K562 (cell line): ENCODE results near the gene DDRGK1. TPM values are rescaled to one million over a fixed set of nuclear protein-coding genes. Genes with fewer than 3 reads are reported as not detected.

Source experiments
- ATAC-seq: fragments of 200-7000 bp; cut with Tn5 transposase; 3 replicates; pipeline ENCODE4 v1.9.1; 2020; ENCODE audit warnings: moderate library complexity
- BruUV-seq: library from RNA; stranded (reverse); fragments of 400-500 nt; replicated peaks from 2 replicates; lab custom pipeline; 2021; lab: Mats Ljungman, UMichigan
- CTCF ChIA-PET: fragments of 300-600 bp; formaldehyde crosslinking; extraction: SDS; loops from one replicate; lab custom pipeline; 2021; ENCODE audit warnings: low intra/inter-chr PET ratio; lab: Yijun Ruan, JAX
- POLR2A ChIA-PET: fragments of 300-600, 350-650 bp; sonication (Branson Sonifier 250); formaldehyde crosslinking; extraction: SDS; loops from one replicate; lab custom pipeline; 2021; ENCODE audit warnings: antibody characterized with exemption, inconsistent platforms; lab: Yijun Ruan, JAX
- DNase-seq, 4 experiments: peaks; one replicate each; pipeline versions ENCODE4 v3.0.0 to v3.0.0-alpha.2; 2011 to 2018; ENCODE audit warnings: low spot score in 3 of 4, mixed read lengths in 3 of 4; ENCODE audit errors: extremely low read depth in 1 of 4
- FAIRE-seq: peaks from 2 replicates; lab custom pipeline; 2011; peaks lifted over from hg19 to GRCh38; lab: Jason Lieb, UNC
- H2AFZ ChIP-seq: 2 replicates; pipeline ENCODE4 v1.6.0; 2011; ENCODE audit warnings: low read depth, low read length, control low read depth, inconsistent platforms
- H3K27ac ChIP-seq: fragments of 200-600 bp; 3 replicates; pipeline ENCODE4 v1.8.0; 2011; ENCODE audit warnings: low read depth, mild to moderate bottlenecking, control low read depth, inconsistent platforms, low read length, moderate library complexity, mixed read lengths; ENCODE audit errors: extremely low read depth
- H3K27me3 ChIP-seq, 2 experiments: fragments of 300-600 bp in 1 of 2; 2 replicates in 1 of 2; 3 replicates in 1 of 2; pipeline versions ENCODE4 v1.6.0 to v1.8.0; 2011; ENCODE audit warnings: inconsistent platforms in 2 of 2, low read length in 2 of 2, mild to moderate bottlenecking in 1 of 2, mixed read lengths in 1 of 2, moderate library complexity in 1 of 2; ENCODE audit not compliant: control insufficient read depth in 2 of 2, insufficient read depth in 2 of 2
- H3K36me3 ChIP-seq: fragments of 300-600 bp; 3 replicates; pipeline ENCODE4 v1.8.0; 2011; ENCODE audit warnings: mild to moderate bottlenecking, low read length, inconsistent platforms; ENCODE audit not compliant: control insufficient read depth, insufficient read depth
- H3K4me1 ChIP-seq, 2 experiments: fragments of 200-600 bp in 1 of 2; replicated peaks in 1 of 2; 2 replicates in 1 of 2; 3 replicates in 1 of 2; pipeline versions ENCODE4 v1.5.1 to v1.8.0; 2011; ENCODE audit warnings: inconsistent platforms in 2 of 2, low read length in 2 of 2, mild to moderate bottlenecking in 1 of 2, mixed read lengths in 1 of 2, moderate library complexity in 1 of 2; ENCODE audit not compliant: control insufficient read depth in 2 of 2, insufficient read depth in 2 of 2
- H3K4me2 ChIP-seq: 2 replicates; pipeline ENCODE4 v1.6.1; 2011; ENCODE audit warnings: low read length, control low read depth, inconsistent platforms, mixed read lengths; ENCODE audit not compliant: insufficient read depth
- H3K4me3 ChIP-seq: fragments of 200-600 bp; sonication (generic), shearing (Covaris generic); 2 replicates; pipeline ENCODE4 v1.5.1; 2016; ENCODE audit warnings: control low read depth, inconsistent platforms
- H3K79me2 ChIP-seq: fragments of 200-600 bp; 3 replicates; pipeline ENCODE4 v1.8.0; 2011; ENCODE audit warnings: low read length, inconsistent platforms; ENCODE audit not compliant: control insufficient read depth, insufficient read depth
- H3K9ac ChIP-seq, 2 experiments: 2 replicates each; pipeline versions ENCODE4 v1.6.0 to v1.6.1; 2011; ENCODE audit warnings: low read depth in 2 of 2, low read length in 2 of 2, control low read depth in 1 of 2, inconsistent platforms in 1 of 2, mild to moderate bottlenecking in 1 of 2, mixed read lengths in 1 of 2; ENCODE audit not compliant: insufficient read depth in 1 of 2
- H3K9me1 ChIP-seq: one replicate; pipeline ENCODE4 v1.6.0; 2011; ENCODE audit warnings: inconsistent platforms, mild to moderate bottlenecking, low read length, moderate library complexity; ENCODE audit not compliant: control insufficient read depth, insufficient read depth
- H3K9me3 ChIP-seq: replicated peaks from 2 replicates; pipeline ENCODE4 v1.5.1; 2011; ENCODE audit warnings: low read depth, low read length, inconsistent platforms; ENCODE audit not compliant: control insufficient read depth, insufficient read depth
- H4K20me1 ChIP-seq: replicated peaks from 2 replicates; pipeline ENCODE4 v1.6.1; 2011; ENCODE audit warnings: low read length, inconsistent platforms, mixed read lengths; ENCODE audit not compliant: control insufficient read depth, insufficient read depth
- CBX1 ChIP-seq: sonication (generic); IDR thresholded peaks from 2 replicates; pipeline ENCODE4 v1.6.1; 2016; ENCODE audit warnings: antibody characterized with exemption, low read depth, mild to moderate bottlenecking
- ETV5 ChIP-seq: sonication (generic); formaldehyde crosslinking; IDR thresholded peaks from 2 replicates; pipeline ENCODE4 v1.4.0; 2020; ENCODE audit warnings: low read depth, mild to moderate bottlenecking, missing genetic modification reagents
- NRF1 ChIP-seq, 2 experiments: fragments of 450-650 bp; IDR thresholded peaks in 1 of 2; conservative IDR thresholded peaks in 1 of 2; 2 replicates each; pipeline ENCODE4 v1.6.1; 2014; ENCODE audit warnings: mild to moderate bottlenecking in 2 of 2
- SP2 ChIP-seq: IDR thresholded peaks from 2 replicates; pipeline ENCODE4 v1.6.1; 2011; ENCODE audit warnings: mild to moderate bottlenecking, low read depth, low read length, moderate library complexity; ENCODE audit not compliant: poor library complexity, severe bottlenecking; ENCODE audit errors: extremely low read depth
- WGBS: fragments of 100-300 bp; shearing (Covaris generic); methylation state at CpG from one replicate; pipeline ENCODE4 v1.1.6; 2016; ENCODE audit warnings: low coverage, mixed read lengths; ENCODE audit not compliant: insufficient coverage; ENCODE audit errors: missing lambda C conversion rate; 5-methylcytosine and 5-hydroxymethylcytosine counted together
- in situ Hi-C: fragments of 300-500 bp; cut with MboI; formaldehyde crosslinking; loops from 4 replicates; pipeline ENCODE4 v1.15.0; 2018; ENCODE audit warnings: inconsistent platforms, mixed read lengths
- intact Hi-C: fragments of 100-400 bp; cut with micrococcal nuclease; formaldehyde crosslinking; loops from 2 replicates; pipeline ENCODE4 v1.14.2; 2022
- polyA plus RNA-seq, 8 experiments: library from polyadenylated mRNA; depleted of rRNA in 4 of 8; stranded (reverse) in 5 of 8; unstranded in 3 of 8; fragments of >200 nt; fragmentation: Nextera tagmentation in 2 of 8; fragmentation: Illumina TruSeq in 1 of 8; extraction: Ambion mirVana in 2 of 8; extraction: Trizol in 1 of 8; gene quantifications; 2 replicates each; pipeline versions ENCODE4 v1.2.1 to v1.2.3, GENCODE V29; 2011 to 2014; ENCODE audit warnings: inconsistent platforms in 1 of 8, missing spikeins in 1 of 8
- total RNA-seq, 7 experiments: library from RNA; depleted of rRNA in 6 of 7; stranded (reverse); fragments of >200 nt in 6 of 7; fragmentation: Illumina TruSeq in 2 of 7; extraction: Trizol in 2 of 7; gene quantifications; 2 replicates each; pipeline versions ENCODE4 v1.2.1 to v1.2.3, GENCODE V29; 2011 to 2021; ENCODE audit warnings: low replicate concordance in 1 of 7

The DDRGK1 gene
- total and polyA plus RNA-seq, 9 of the 15 experiments (the other 6 are each of a cell fraction or from before 2014, with no cell fraction given), result 2.3 to 54.4 (median 29.1) TPM

DNA sequence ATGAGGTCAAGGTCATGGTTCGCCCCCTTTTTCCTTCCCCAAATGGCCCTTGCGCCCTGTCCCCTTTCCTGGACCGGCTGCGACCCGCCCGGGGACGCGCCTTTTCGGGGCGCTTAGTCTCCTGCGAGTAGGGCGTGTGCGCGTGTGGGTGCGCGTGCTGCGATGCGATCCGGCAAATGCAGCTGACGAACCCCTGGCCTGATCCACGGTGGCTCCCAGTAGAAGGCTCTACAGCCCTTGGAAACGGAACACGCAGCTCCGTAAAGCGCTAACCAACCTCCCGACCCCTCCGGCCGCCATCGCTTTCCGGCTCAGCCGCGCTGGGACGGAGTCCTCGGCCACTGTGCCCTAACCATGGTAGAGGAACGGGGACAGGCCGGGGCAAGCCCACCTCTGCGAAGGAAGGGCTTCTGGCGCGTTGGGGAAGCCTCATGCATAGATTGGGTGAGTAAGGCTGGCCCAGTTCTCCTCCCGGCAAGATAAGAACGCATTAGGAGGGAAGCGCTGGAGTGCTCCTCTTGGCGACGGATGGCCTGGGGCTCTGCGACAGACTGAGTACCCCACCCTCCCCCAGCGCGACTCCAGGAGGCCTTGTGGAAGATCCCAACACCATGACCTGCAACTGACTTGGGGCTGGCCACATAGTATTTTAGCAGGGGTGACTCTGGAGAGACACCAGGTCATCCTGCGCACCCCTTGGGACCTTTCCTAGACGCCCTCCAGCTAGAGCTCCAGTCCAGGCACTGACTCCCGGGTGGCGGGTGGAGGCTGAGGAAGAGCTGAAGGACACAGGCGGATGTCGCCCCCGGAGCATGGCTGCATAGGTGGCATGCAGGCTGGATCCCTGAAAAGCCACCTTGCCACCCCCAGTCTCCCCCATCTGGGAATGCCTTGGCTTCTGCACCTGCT is 35.6 kb upstream of the DDRGK1 start:
- intact Hi-C loops, result no loop called here
- ATAC-seq (peak; percentile 7; the same call in 1 of the 3 replicates), DNase-seq (peak in 2 of 4 experiments; percentile 31 to 37), FAIRE-seq (no peak)
- WGBS, result 31% methylated on average over 9 of the region's 54 CpGs
- H3K79me2 ChIP-seq, result no peaks in the 10 kb centered on the region
- POLR2A ChIA-PET, result no interaction called here
- H3K36me3 ChIP-seq, result no peaks in the 10 kb centered on the region
- H3K27ac ChIP-seq, result no peak overlapping the region
- in situ Hi-C loops, result no loop called here
- H3K4me1 ChIP-seq, result peaks cover 0 to 26% of the 10 kb centered on the region in 2 experiments; a peak in 2 of 5 replicates
- TF ChIP-seq NRF1 (conservative IDR thresholded peaks at IDR 0.05 in 1 of 2, IDR thresholded peaks at IDR 0.05 in 1 of 2), result peak; percentile 32 to 41; a peak in 3 of 4 replicates
- TF ChIP-seq CBX1, result no peak
- 0 out of 2 replicates have a peak, but pooled peaks have one; percentile 16 for TF ChIP-seq ETV5 (CRISPR knock-in tag)
- no peak for TF ChIP-seq SP2
- CTCF ChIA-PET, result no interaction called here
- H3K4me2 ChIP-seq, result peak overlapping the region; percentile 52
- no peaks in the 10 kb centered on the region for H3K9me1 ChIP-seq
- peaks cover 8 to 60% of the 10 kb centered on the region in 2 experiments; a peak in 3 of 5 replicates for H3K27me3 ChIP-seq
- no peaks in the 10 kb centered on the region; the same call in 1 of the 2 replicates for H4K20me1 ChIP-seq
- H3K9ac ChIP-seq, result peak overlapping the region in 1 of 2 experiments; percentile 79; a peak in 2 of 4 replicates
- BruUV-seq, result no TSS peak
- H3K9me3 ChIP-seq, result no peaks in the 10 kb centered on the region
- peak overlapping the region; percentile 59 for H2AFZ ChIP-seq
- peak overlapping the region; percentile 43 for H3K4me3 ChIP-seq
